ENCODE results near the gene LCMT1. TPM values are rescaled to one million over a fixed set of nuclear protein-coding genes. Genes with fewer than 3 reads are reported as not detected.
"Not testable (repeated sequence)": the region's sequence is repeated elsewhere in the genome, so short reads cannot be mapped to it uniquely, and the experiment has no call there.

The LCMT1 gene
- total RNA-seq, 6 experiments from 2014 or later, result 31.7 to 44.1 (median 41.5) TPM

DNA sequence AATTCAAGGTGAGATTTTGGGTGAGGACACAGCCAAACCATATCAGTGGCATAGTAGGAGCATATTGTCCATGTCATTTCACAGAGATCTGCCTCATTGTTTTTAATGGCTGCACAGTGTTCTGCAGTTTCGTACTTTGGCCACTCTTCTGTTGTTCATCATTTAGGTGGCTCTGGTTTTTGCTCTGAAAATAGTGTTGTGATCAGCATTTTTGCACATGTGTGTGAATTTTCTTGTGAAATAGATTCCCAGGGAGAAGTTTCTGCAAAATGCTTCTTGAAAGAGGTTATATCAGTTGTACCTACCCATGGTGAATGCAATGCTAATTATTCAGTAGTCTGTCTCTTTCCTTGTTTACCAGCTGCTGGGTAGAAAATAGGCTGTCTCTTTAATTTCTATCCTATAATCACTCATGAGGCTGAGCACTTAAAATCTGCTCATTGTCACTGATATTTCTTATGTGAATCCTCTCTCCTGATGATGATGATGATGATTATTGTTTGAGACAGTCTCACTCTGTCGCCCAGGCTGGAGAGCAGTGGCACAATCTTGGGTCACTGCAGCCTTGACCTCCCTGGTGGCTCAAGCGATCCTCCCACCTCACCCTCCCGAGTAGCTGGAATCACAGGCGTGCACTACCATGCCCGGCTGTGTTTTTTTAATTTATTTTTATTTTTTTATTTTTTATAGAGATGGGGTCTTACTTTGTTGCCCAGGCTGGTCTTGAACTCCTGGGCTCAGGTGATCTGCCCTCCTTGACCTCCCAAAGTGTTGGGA, 10.5 kb downstream of the LCMT1 start:
- no peak for DNase-seq
- no peak overlapping the region for H3K4me3 Mint-ChIP-seq
- no peaks in the 10 kb centered on the region for H3K9me3 Mint-ChIP-seq
- TF ChIP-seq CTCF (IDR thresholded peaks at IDR 0.05), result no peak
- no peaks in the 10 kb centered on the region for H3K36me3 Mint-ChIP-seq (ENCODE audit: low read depth)
- no peak overlapping the region for H3K27ac Mint-ChIP-seq
- H3K4me1 Mint-ChIP-seq (ENCODE audit: low read depth), result peaks cover 11% of the 10 kb centered on the region
- H3K27me3 Mint-ChIP-seq (ENCODE audit: insufficient read depth), result no peaks in the 10 kb centered on the region

DNA sequence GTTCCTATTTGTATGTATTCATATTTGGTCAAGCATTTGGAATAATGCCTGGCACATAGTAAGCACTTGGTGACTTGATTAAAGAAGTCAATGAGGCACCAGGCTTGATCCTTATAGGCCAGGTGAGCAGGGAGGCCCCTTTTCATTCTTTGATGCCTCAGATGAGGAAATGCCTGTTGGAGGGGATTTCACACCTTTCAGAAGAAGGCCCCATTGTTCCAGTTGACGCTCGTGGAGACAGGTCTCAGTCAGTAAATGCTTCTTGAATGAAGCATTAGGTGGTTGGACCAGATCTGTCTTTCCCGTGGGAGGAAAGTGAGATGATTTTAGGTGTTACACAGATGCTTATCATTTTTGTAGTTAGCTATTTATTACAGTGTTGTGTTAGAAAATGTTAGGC, 13.0 kb downstream of the LCMT1 start:
- H3K4me3 Mint-ChIP-seq, result no peak overlapping the region
- H3K27me3 Mint-ChIP-seq (ENCODE audit: insufficient read depth), result no peaks in the 10 kb centered on the region; the same call in 1 of the 2 replicates
- H3K4me1 Mint-ChIP-seq (ENCODE audit: low read depth), result peaks cover 16% of the 10 kb centered on the region
- H3K9me3 Mint-ChIP-seq, result no peaks in the 10 kb centered on the region
- no peak for TF ChIP-seq CTCF (IDR thresholded peaks at IDR 0.05)
- no peaks in the 10 kb centered on the region for H3K36me3 Mint-ChIP-seq (ENCODE audit: low read depth)
- no peak for DNase-seq
- H3K27ac Mint-ChIP-seq, result no peak overlapping the region

GRCh38 chr16:25126086-25126666, 14.6 kb downstream of the LCMT1 start:
- not testable (repeated sequence) for H3K9me3 Mint-ChIP-seq; DNase-seq; H3K27me3 Mint-ChIP-seq (ENCODE audit: insufficient read depth); H3K4me3 Mint-ChIP-seq; H3K36me3 Mint-ChIP-seq (ENCODE audit: low read depth)
- Mint-ChIP-seq H3K27ac (peak overlapping the region; percentile 92), H3K4me1 (ENCODE audit: low read depth) (peaks cover 16% of the 10 kb centered on the region)

GRCh38 chr16:25126820-25127232, 15.3 kb downstream of the LCMT1 start:
- Mint-ChIP-seq H3K4me1 (ENCODE audit: low read depth) (peaks cover 16% of the 10 kb centered on the region), H3K27ac (peak overlapping the region; percentile 92), H3K27me3 (ENCODE audit: insufficient read depth) (no peaks in the 10 kb centered on the region; the same call in 1 of the 2 replicates), H3K4me3 (no peak overlapping the region; the same call in 1 of the 2 replicates), H3K36me3 (ENCODE audit: low read depth) (no peaks in the 10 kb centered on the region), H3K9me3 (no peaks in the 10 kb centered on the region)
- DNase-seq, result peak; percentile 86
- peak; percentile 87 for TF ChIP-seq CTCF (IDR thresholded peaks at IDR 0.05)

DNA sequence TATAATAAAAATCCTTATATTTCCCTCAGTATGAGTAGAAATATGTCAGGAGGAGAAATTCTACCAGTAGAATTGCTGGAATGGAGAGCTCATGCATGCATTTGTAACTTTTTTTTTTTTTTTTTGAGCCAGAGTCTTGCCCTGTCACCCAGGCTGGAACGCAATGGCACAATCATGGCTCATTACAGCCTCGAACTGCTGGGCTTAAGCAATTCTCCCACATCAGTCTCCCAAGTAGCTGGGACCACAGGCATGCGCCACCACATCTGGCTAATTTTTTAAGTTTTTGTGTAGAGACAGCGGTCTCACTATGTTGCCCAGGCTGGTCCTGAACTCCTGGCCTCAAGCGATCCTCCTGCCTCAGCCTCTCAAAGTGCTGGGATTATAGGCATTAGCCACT, 21.2 kb downstream of the LCMT1 start:
- not testable (repeated sequence) for DNase-seq; H3K4me3 Mint-ChIP-seq; H3K27me3 Mint-ChIP-seq (ENCODE audit: insufficient read depth); H3K27ac Mint-ChIP-seq; H3K9me3 Mint-ChIP-seq
- H3K36me3 Mint-ChIP-seq (ENCODE audit: low read depth), result peaks cover 11% of the 10 kb centered on the region; the same call in 1 of the 2 replicates
- peaks cover 19% of the 10 kb centered on the region; the same call in 1 of the 2 replicates for H3K4me1 Mint-ChIP-seq (ENCODE audit: low read depth)

DNA sequence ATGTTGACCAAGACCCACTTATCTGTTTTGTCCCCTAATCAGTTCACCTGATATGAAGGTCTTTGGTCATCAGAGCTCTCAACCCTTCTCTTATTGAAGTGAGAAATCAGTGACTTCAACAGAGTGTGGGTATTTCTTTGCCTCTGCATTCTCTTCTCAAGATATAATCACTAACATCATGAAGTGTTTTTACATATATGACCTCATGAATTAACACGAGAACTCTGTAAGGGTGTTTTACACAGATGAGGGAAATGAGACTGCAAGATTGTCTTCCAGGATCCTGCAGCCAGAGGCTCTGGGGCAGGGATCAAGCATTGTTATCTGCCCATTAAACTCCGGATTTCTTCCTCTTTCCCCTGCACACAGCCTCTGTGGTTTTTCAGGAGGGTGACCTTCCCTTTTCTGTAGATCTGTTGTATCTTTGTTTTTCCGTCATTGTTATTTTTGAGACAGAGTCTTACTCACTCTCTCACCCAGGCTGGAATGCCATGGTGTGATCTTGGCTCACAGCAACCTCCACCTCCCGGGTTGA, 22.7 kb downstream of the LCMT1 start:
- peaks cover 19% of the 10 kb centered on the region; the same call in 1 of the 2 replicates for H3K4me1 Mint-ChIP-seq (ENCODE audit: low read depth)
- no peak overlapping the region for H3K4me3 Mint-ChIP-seq
- H3K9me3 Mint-ChIP-seq, result no peaks in the 10 kb centered on the region
- H3K36me3 Mint-ChIP-seq (ENCODE audit: low read depth), result peaks cover 11% of the 10 kb centered on the region; the same call in 1 of the 2 replicates
- DNase-seq, result no peak
- peak overlapping the region; percentile 11 for H3K27ac Mint-ChIP-seq
- H3K27me3 Mint-ChIP-seq (ENCODE audit: insufficient read depth), result no peaks in the 10 kb centered on the region
- no peak for TF ChIP-seq CTCF (IDR thresholded peaks at IDR 0.05)
